Left ventricle myocardium inferior (tissue), 1 donor: Measurements from ENCODE around the gene PRKG1. TPM values are rescaled to one million over a fixed set of nuclear protein-coding genes. Genes with fewer than 3 reads are reported as not detected.
"Not testable (repeated sequence)": the region's sequence is repeated elsewhere in the genome, so short reads cannot be mapped to it uniquely, and the experiment has no call there.

ENCODE experiments used
- DNase-seq: peaks from one replicate; pipeline ENCODE4 v3.0.0-alpha.2; 2020
- H3K27ac ChIP-seq: fragments of 200-600 bp; replicated peaks from 2 replicates; pipeline ENCODE4 v1.8.0; 2021
- H3K27me3 ChIP-seq: fragments of 200-600 bp; 2 replicates; pipeline ENCODE4 v1.8.0; 2021; ENCODE audit warnings: low read depth
- H3K36me3 ChIP-seq: fragments of 200-600 bp; 2 replicates; pipeline ENCODE4 v1.8.0; 2021
- H3K4me1 ChIP-seq: fragments of 200-600 bp; 2 replicates; pipeline ENCODE4 v1.8.0; 2021
- H3K4me3 ChIP-seq: fragments of 200-600 bp; 2 replicates; pipeline ENCODE4 v1.8.0; 2021; ENCODE audit warnings: mild to moderate bottlenecking, moderate library complexity
- H3K9me3 ChIP-seq: fragments of 200-600 bp; replicated peaks from 2 replicates; pipeline ENCODE4 v1.8.0; 2021
- intact Hi-C: fragments of 100-400 bp; cut with micrococcal nuclease; formaldehyde crosslinking; loops from one replicate; pipeline ENCODE4 v1.11.0; 2022
- total RNA-seq: library from RNA; stranded (reverse); fragmentation: NEBNext Ultra II Directional; extraction: Animal tissue kit (Norgen Biotek cat#: 25700); gene quantifications from one replicate; pipeline ENCODE4 v1.2.1, GENCODE V29; 2021
- TF ChIP-seq, protein P1 (sequence below): fragments of 200-600 bp; IDR thresholded peaks from 2 replicates; pipeline ENCODE4 v1.8.0; 2021; ENCODE audit warnings: antibody characterized with exemption, mild to moderate bottlenecking, borderline replicate concordance
- donor health status: DM: no; HTN: yes; CAD: no; lungs with severe emphysema.

The PRKG1 gene
- total RNA-seq, 1 donor from 2014 or later = 38.9 TPM

DNA sequence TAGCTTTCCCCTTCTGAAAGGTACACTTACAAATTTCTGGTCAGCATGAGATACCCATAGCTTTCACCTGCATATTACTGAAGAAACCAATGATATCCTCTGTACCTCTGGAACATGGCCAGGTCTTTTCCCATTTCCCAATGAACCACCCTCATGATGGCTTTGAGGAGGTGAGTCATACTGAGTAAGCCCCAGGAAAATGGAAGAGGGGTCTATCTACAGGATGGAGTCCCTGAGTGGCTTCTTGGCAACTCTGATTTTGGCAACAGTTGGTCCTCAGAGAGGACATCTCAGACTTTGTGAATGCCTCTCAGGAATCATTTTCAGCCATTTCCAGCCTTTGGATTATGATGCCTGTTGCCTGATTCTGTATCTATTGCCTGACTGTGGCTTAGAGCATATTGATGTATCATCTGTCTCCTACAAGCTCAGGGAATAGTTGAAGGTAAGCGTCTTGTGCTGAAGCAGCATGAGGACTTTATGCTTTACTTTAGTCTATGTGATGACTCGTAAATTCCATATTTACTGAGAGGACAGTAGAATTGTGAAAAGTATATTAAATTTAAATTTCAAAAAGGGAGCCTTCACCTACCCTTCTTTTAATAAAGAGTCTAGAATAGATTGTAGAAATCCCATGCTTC is 1155.1 kb downstream of the PRKG1 start:
- Histone ChIP-seq H3K4me3 (no peak overlapping the region), H3K36me3 (no peaks in the 10 kb centered on the region), H3K9me3 (no peaks in the 10 kb centered on the region), H3K4me1 (peaks cover 12% of the 10 kb centered on the region), H3K27ac (no peak overlapping the region), H3K27me3 (no peaks in the 10 kb centered on the region)
- no peak for DNase-seq
- TF ChIP-seq, protein P1, sequence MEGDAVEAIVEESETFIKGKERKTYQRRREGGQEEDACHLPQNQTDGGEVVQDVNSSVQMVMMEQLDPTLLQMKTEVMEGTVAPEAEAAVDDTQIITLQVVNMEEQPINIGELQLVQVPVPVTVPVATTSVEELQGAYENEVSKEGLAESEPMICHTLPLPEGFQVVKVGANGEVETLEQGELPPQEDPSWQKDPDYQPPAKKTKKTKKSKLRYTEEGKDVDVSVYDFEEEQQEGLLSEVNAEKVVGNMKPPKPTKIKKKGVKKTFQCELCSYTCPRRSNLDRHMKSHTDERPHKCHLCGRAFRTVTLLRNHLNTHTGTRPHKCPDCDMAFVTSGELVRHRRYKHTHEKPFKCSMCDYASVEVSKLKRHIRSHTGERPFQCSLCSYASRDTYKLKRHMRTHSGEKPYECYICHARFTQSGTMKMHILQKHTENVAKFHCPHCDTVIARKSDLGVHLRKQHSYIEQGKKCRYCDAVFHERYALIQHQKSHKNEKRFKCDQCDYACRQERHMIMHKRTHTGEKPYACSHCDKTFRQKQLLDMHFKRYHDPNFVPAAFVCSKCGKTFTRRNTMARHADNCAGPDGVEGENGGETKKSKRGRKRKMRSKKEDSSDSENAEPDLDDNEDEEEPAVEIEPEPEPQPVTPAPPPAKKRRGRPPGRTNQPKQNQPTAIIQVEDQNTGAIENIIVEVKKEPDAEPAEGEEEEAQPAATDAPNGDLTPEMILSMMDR = no peak
- intact Hi-C loops = no loop called here

DNA sequence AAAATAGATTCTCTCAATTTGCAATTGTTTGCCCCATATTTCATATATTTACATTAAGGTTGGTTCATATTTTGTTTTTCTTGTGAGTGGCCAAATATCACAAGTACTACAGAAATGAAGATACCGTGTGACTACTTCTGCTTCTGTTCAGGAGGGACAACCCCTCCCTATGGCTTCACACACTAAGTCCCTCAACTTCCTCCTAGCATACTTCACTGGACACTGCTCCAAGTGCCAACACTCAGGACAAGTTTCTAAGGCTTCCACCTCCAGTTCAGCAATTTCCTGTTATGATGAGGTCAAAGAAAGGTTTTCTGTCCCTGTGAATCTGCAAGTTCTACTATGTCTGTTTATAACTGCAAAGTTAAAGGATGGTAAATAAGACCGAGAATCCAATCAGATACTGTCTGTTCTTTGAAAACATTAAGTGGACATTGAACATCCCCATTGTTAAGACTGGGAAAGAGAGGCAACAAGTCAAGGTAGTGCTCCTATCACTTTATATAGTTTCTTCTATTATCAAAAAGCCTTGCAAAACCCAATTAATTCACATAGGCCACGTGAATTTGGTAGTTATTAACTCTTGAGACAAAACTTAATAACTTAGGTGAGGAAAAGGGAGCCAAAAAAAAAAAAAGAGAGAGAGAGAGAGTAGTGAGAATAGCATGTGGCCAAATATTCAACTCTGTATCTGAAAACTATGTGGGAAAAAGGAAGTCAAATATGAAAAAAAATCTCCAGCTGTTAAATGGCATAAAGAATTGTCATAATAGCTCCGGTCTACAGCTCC is 1158.5 kb downstream of the PRKG1 start:
- H3K27ac ChIP-seq = no peak overlapping the region
- intact Hi-C loops = no loop called here
- H3K36me3 ChIP-seq = no peaks in the 10 kb centered on the region
- H3K9me3 ChIP-seq = no peaks in the 10 kb centered on the region
- TF ChIP-seq, protein P1 = no peak
- no peak for DNase-seq
- no peaks in the 10 kb centered on the region for H3K27me3 ChIP-seq
- H3K4me1 ChIP-seq = peaks cover 12% of the 10 kb centered on the region
- H3K4me3 ChIP-seq = peak overlapping the region; percentile 55

DNA sequence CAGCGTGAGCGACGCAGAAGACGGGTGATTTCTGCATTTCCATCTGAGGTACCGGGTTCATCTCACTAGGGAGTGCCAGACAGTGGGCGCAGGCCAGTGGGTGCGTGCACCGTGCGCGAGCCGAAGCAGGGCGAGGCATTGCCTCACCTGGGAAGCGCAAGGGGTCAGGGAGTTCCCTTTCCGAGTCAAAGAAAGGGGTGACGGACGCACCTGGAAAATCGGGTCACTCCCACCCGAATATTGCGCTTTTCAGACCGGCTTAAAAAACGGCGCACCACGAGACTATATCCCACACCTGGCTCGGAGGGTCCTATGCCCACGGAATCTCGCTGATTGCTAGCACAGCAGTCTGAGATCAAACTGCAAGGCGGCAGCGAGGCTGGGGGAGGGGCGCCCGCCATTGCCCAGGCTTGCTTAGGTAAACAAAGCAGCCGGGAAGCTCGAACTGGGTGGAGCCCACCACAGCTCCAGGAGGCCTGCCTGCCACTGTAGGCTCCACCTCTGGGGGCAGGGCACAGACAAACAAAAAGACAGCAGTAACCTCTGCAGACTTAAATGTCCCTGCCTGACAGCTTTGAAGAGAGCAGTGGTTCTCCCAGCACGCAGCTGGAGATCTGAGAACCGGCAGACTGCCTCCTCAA is 1159.2 kb downstream of the PRKG1 start:
- H3K36me3 ChIP-seq, H3K27me3 ChIP-seq, intact Hi-C loops, H3K27ac ChIP-seq, DNase-seq, H3K9me3 ChIP-seq: not testable (repeated sequence)
- peaks cover 12% of the 10 kb centered on the region for H3K4me1 ChIP-seq
- H3K4me3 ChIP-seq = peak overlapping the region; percentile 55

DNA sequence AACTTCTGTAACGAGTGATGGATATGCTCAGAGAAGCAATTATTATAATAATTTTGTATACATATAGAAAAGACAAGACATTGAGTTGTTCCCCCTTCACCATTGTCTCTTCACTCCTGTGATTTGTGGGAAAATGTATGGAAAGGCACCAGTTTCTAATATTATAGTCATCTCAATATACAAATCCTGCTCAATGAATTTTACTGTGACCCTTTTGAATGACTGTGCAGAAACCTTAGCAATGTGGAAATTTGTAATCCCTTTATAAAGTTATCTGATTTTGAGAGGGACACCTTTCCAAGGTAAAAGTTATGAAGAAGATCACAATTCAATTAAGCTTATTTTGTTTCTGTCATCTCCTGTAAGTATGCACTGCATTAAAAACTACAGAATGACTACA is 1165.5 kb downstream of the PRKG1 start:
- TF ChIP-seq, protein P1 = no peak
- Histone ChIP-seq H3K4me3 (no peak overlapping the region), H3K27me3 (no peaks in the 10 kb centered on the region), H3K27ac (no peak overlapping the region), H3K36me3 (no peaks in the 10 kb centered on the region), H3K4me1 (no peaks in the 10 kb centered on the region), H3K9me3 (no peaks in the 10 kb centered on the region)
- no peak for DNase-seq
- intact Hi-C loops = no loop called here

DNA sequence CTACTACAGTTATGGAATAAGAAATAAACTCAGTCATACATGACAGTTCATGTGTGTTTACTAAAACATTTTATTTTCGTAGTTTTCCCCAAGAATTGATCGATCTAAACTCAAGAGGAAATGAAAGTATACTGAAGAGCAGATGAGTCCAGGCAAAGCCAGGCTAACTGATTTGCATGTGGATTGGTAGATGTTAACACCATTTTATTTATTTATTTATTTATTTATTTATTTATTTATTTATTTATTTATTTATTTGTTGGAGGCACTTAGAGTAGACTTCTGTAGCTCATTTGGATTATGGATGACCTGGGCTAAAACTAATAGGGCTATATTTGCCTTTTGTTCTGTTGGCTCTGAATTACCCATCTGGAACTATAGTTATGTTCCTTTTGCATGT is 1171.3 kb downstream of the PRKG1 start:
- DNase-seq = no peak
- Histone ChIP-seq H3K27me3 (no peaks in the 10 kb centered on the region), H3K4me3 (no peak overlapping the region), H3K9me3 (no peaks in the 10 kb centered on the region), H3K4me1 (peaks cover 7% of the 10 kb centered on the region), H3K36me3 (no peaks in the 10 kb centered on the region), H3K27ac (no peak overlapping the region)
- TF ChIP-seq, protein P1 = no peak
- intact Hi-C loops = no loop called here

DNA sequence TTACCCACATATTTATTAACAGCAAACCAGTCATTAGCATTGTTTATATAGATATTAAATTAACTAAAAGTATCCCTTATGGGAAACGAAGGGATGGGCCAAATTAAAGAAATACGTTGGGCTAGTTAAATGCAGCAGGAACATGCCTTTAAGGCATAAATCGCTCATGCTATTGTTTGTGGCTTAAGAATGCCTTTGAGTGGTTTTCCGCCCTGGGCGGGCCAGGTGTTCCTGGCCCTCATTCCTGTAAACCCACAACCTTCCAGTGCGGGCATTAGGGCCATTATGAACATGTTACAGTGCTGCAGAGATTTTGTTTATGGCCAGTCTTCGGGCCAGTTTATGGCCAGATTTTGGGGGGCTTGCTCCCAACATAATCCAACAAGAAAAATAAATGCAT is 1173.6 kb downstream of the PRKG1 start:
- H3K36me3 ChIP-seq, H3K27me3 ChIP-seq, intact Hi-C loops, H3K27ac ChIP-seq, DNase-seq, H3K9me3 ChIP-seq, H3K4me3 ChIP-seq: not testable (repeated sequence)
- peaks cover 22% of the 10 kb centered on the region for H3K4me1 ChIP-seq
